NCI-H2107 (cell line): ENCODE results near the gene TUG1.

Source experiments
- DNase-seq: peaks from one replicate; lab custom pipeline; 2025; lab: John Stamatoyannopoulos, UW

The TUG1 gene

GRCh38 chr22:30968924-30969531, at the start of gene TUG1:
Gene TUG1, plus strand, starts transcription at chr22:30969265.
- peak; percentile 80 for DNase-seq

GRCh38 chr22:30919973-30920372, 49.1 kb upstream of the TUG1 start:
- no peak for DNase-seq

GRCh38 chr22:30920407-30920806, 48.7 kb upstream of the TUG1 start:
- DNase-seq, result peak; percentile 3

- DNase-seq, result no peak
Measured at GRCh38 chr22:30921108-30921507, 48.0 kb upstream of the TUG1 start.

- no peak for DNase-seq
Measured at GRCh38 chr22:30922151-30922611, 46.9 kb upstream of the TUG1 start.

GRCh38 chr22:30923168-30923900, 45.7 kb upstream of the TUG1 start:
- no peak for DNase-seq

- DNase-seq, result no peak
Measured at GRCh38 chr22:30925667-30926066, 43.4 kb upstream of the TUG1 start.

- DNase-seq, result no peak
Measured at GRCh38 chr22:30926706-30927105, 42.4 kb upstream of the TUG1 start.

- DNase-seq, result no peak
Measured at GRCh38 chr22:30927806-30928205, 41.3 kb upstream of the TUG1 start.

GRCh38 chr22:30928401-30928800, 40.7 kb upstream of the TUG1 start:
- DNase-seq, result no peak

GRCh38 chr22:30930228-30930627, 38.8 kb upstream of the TUG1 start:
- no peak for DNase-seq

- DNase-seq, result no peak
Measured at GRCh38 chr22:30931541-30932300, 37.3 kb upstream of the TUG1 start.

GRCh38 chr22:30932661-30933060, 36.4 kb upstream of the TUG1 start:
- DNase-seq, result no peak

GRCh38 chr22:30933457-30933856, 35.6 kb upstream of the TUG1 start:
- no peak for DNase-seq

GRCh38 chr22:30934053-30934452, 35.0 kb upstream of the TUG1 start:
- no peak for DNase-seq

GRCh38 chr22:30940685-30941362, 28.2 kb upstream of the TUG1 start:
- no peak for DNase-seq

GRCh38 chr22:30941363-30941740, 27.7 kb upstream of the TUG1 start:
- no peak for DNase-seq

GRCh38 chr22:30943368-30943767, 25.7 kb upstream of the TUG1 start:
- DNase-seq, result no peak

GRCh38 chr22:30944986-30945385, 24.1 kb upstream of the TUG1 start:
- DNase-seq, result no peak

- no peak for DNase-seq
Measured at GRCh38 chr22:30945653-30946052, 23.4 kb upstream of the TUG1 start.

- no peak for DNase-seq
Measured at GRCh38 chr22:30946354-30946753, 22.7 kb upstream of the TUG1 start.

- peak; percentile 62 for DNase-seq
Measured at GRCh38 chr22:30947173-30947815, 21.8 kb upstream of the TUG1 start.
